Epithelial cell of proximal tubule (primary cell): ENCODE data around the gene EPB41L4B. TPM values are rescaled to one million over a fixed set of nuclear protein-coding genes. Genes with fewer than 3 reads are reported as not detected.
A peak's percentile ranks its signal among the peaks of the same experiment; 100 is the strongest.

Experiments used
- DNase-seq: peaks from one replicate; pipeline ENCODE4 v3.0.0-alpha.2; 2011; ENCODE audit warnings: low read depth
- H3K4me3 ChIP-seq: 2 replicates; pipeline ENCODE4 v1.5.1; 2011; ENCODE audit warnings: low read depth, mild to moderate bottlenecking, low read length
- CTCF ChIP-seq: conservative IDR thresholded peaks from 2 replicates; pipeline ENCODE4 v1.5.1; 2012; ENCODE audit warnings: low read depth, mild to moderate bottlenecking, low read length
- total RNA-seq: library from RNA; depleted of rRNA; stranded (reverse); fragments of >200 nt; gene quantifications from 2 replicates; pipeline ENCODE4 v1.2.3, GENCODE V29; 2015

The EPB41L4B gene
- total RNA-seq, 1 donor from 2014 or later = 7.6 TPM

- TF ChIP-seq CTCF = no peak
- DNase-seq = no peak
- no peak overlapping the region for H3K4me3 ChIP-seq
These were observed 523 bp downstream of the EPB41L4B start for GRCh38 chr9:109320331-109320741.

- H3K4me3 ChIP-seq = peak overlapping the region; percentile 36
- TF ChIP-seq CTCF = no peak
- no peak for DNase-seq
These were observed 1.1 kb downstream of the EPB41L4B start for GRCh38 chr9:109319626-109320241.

GRCh38 chr9:109319017-109319625 lies 1.7 kb downstream of the EPB41L4B start:
- no peak for TF ChIP-seq CTCF
- H3K4me3 ChIP-seq = peak overlapping the region; percentile 36
- DNase-seq = no peak

- H3K4me3 ChIP-seq = no peak overlapping the region
- no peak for TF ChIP-seq CTCF
These were observed 2.7 kb downstream of the EPB41L4B start for GRCh38 chr9:109317979-109318741.

GRCh38 chr9:109317311-109317978 lies 3.4 kb downstream of the EPB41L4B start:
- no peak overlapping the region for H3K4me3 ChIP-seq
- no peak for TF ChIP-seq CTCF
- DNase-seq = no peak

More at GRCh38 chr9:109317979-109318741, 2.7 kb downstream of the EPB41L4B start:
- DNase-seq = no peak

- DNase-seq = peak; percentile 25
- H3K4me3 ChIP-seq = no peak overlapping the region
- TF ChIP-seq CTCF = no peak
These were observed 4.6 kb downstream of the EPB41L4B start for GRCh38 chr9:109316207-109316640.
